Left ventricle myocardium inferior (tissue), 1 donor: ENCODE data around the gene DENND1A. TPM values are rescaled to one million over a fixed set of nuclear protein-coding genes. Genes with fewer than 3 reads are reported as not detected.

ENCODE experiments used
- DNase-seq: peaks from one replicate; pipeline ENCODE4 v3.0.0-alpha.2; 2020
- H3K27ac ChIP-seq: fragments of 200-600 bp; replicated peaks from 2 replicates; pipeline ENCODE4 v1.8.0; 2021
- H3K27me3 ChIP-seq: fragments of 200-600 bp; 2 replicates; pipeline ENCODE4 v1.8.0; 2021; ENCODE audit warnings: low read depth
- H3K36me3 ChIP-seq: fragments of 200-600 bp; 2 replicates; pipeline ENCODE4 v1.8.0; 2021
- H3K4me1 ChIP-seq: fragments of 200-600 bp; 2 replicates; pipeline ENCODE4 v1.8.0; 2021
- H3K4me3 ChIP-seq: fragments of 200-600 bp; 2 replicates; pipeline ENCODE4 v1.8.0; 2021; ENCODE audit warnings: mild to moderate bottlenecking, moderate library complexity
- H3K9me3 ChIP-seq: fragments of 200-600 bp; replicated peaks from 2 replicates; pipeline ENCODE4 v1.8.0; 2021
- intact Hi-C: fragments of 100-400 bp; cut with micrococcal nuclease; formaldehyde crosslinking; loops from one replicate; pipeline ENCODE4 v1.11.0; 2022
- total RNA-seq: library from RNA; stranded (reverse); fragmentation: NEBNext Ultra II Directional; extraction: Animal tissue kit (Norgen Biotek cat#: 25700); gene quantifications from one replicate; pipeline ENCODE4 v1.2.1, GENCODE V29; 2021
- TF ChIP-seq, protein P1 (sequence below): fragments of 200-600 bp; IDR thresholded peaks from 2 replicates; pipeline ENCODE4 v1.8.0; 2021; ENCODE audit warnings: antibody characterized with exemption, mild to moderate bottlenecking, borderline replicate concordance
- donor health status: DM: no; HTN: yes; CAD: no; lungs with severe emphysema.

The DENND1A gene
- total RNA-seq, 1 donor from 2014 or later, result 12.2 TPM

DNA sequence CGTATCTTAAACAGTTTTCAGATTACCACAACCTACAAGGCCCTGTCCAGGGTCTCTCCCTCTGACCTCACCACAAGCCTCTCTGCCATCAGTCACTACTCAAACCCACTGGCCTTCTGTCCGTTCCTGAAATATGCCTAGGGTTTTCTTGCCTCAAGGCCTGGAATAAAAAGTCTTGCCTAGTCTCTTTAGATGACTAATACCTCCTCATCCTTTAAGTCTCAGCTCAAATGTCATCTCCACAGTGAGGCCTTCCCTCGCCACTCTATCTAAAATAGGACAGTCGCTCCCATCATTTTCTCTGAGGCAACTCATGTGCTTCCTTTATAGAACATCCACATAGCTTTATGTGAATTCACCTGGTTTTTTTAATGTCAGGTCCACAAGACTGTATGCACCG, 5.2 kb downstream of the DENND1A start:
- TF ChIP-seq, protein P1, sequence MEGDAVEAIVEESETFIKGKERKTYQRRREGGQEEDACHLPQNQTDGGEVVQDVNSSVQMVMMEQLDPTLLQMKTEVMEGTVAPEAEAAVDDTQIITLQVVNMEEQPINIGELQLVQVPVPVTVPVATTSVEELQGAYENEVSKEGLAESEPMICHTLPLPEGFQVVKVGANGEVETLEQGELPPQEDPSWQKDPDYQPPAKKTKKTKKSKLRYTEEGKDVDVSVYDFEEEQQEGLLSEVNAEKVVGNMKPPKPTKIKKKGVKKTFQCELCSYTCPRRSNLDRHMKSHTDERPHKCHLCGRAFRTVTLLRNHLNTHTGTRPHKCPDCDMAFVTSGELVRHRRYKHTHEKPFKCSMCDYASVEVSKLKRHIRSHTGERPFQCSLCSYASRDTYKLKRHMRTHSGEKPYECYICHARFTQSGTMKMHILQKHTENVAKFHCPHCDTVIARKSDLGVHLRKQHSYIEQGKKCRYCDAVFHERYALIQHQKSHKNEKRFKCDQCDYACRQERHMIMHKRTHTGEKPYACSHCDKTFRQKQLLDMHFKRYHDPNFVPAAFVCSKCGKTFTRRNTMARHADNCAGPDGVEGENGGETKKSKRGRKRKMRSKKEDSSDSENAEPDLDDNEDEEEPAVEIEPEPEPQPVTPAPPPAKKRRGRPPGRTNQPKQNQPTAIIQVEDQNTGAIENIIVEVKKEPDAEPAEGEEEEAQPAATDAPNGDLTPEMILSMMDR, result no peak
- intact Hi-C loops, result no loop called here
- no peak overlapping the region for H3K4me3 ChIP-seq
- DNase-seq, result no peak
- H3K9me3 ChIP-seq, result peaks cover 7% of the 10 kb centered on the region
- no peak overlapping the region for H3K27ac ChIP-seq
- no peaks in the 10 kb centered on the region for H3K36me3 ChIP-seq
- H3K4me1 ChIP-seq, result peaks cover 55% of the 10 kb centered on the region
- no peaks in the 10 kb centered on the region for H3K27me3 ChIP-seq

DNA sequence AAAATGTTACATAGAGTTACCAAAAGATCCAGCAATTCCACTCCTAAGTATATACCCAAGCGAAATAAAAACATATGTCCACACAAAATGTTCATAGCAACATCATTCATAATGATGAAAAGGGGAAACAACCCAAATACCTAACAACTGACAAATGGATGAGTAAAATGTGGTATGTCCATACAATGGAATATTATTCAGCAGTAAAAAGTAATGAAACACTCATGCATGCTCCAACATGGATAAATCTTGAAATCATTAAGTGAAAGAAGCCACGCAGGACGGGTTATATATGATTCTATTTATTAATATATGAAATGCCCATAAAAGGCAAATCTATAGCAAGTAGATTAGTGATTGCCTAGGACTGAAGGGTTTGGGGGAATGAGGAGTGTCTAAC, 6.0 kb downstream of the DENND1A start:
- H3K9me3 ChIP-seq, result peaks cover 7% of the 10 kb centered on the region
- H3K27me3 ChIP-seq, result no peaks in the 10 kb centered on the region
- peaks cover 48% of the 10 kb centered on the region for H3K4me1 ChIP-seq
- no peak overlapping the region for H3K4me3 ChIP-seq
- H3K36me3 ChIP-seq, result no peaks in the 10 kb centered on the region
- no peak overlapping the region for H3K27ac ChIP-seq
- TF ChIP-seq, protein P1, result no peak
- DNase-seq, result no peak
- intact Hi-C loops, result no loop called here

- H3K27me3 ChIP-seq, result no peaks in the 10 kb centered on the region
- no peaks in the 10 kb centered on the region for H3K36me3 ChIP-seq
- intact Hi-C loops, result no loop called here
- H3K4me1 ChIP-seq, result peaks cover 43% of the 10 kb centered on the region
- H3K9me3 ChIP-seq, result peaks cover 7% of the 10 kb centered on the region
- H3K4me3 ChIP-seq, result no peak overlapping the region
- TF ChIP-seq, protein P1, result no peak
- peak overlapping the region; percentile 61 for H3K27ac ChIP-seq
- no peak for DNase-seq
Measured at GRCh38 chr9:123923377-123923776, 6.5 kb downstream of the DENND1A start.

DNA sequence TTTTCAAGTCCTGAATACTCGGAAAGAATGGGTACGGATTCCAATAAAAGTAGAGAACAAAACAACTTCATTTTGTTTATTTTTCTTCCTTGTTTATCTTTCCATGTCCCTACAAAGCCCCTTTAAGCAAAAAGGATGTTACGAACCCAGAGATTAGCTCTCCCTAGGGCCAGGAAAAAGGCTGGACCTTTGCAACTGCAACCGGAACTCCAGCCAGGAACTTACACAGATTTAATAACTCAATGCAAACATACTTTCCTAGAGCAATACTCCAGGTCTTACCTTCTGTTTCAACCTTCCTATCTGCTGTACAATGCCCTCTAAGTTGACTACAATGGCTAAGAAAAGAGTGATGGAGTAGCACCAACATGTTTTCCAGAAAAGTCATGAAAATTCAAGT, 7.0 kb downstream of the DENND1A start:
- peaks cover 7% of the 10 kb centered on the region for H3K9me3 ChIP-seq
- TF ChIP-seq, protein P1, result no peak
- H3K27ac ChIP-seq, result peak overlapping the region; percentile 61
- no peak overlapping the region for H3K4me3 ChIP-seq
- H3K27me3 ChIP-seq, result no peaks in the 10 kb centered on the region
- H3K36me3 ChIP-seq, result no peaks in the 10 kb centered on the region
- DNase-seq, result no peak
- H3K4me1 ChIP-seq, result peaks cover 39% of the 10 kb centered on the region
- intact Hi-C loops, result no loop called here

DNA sequence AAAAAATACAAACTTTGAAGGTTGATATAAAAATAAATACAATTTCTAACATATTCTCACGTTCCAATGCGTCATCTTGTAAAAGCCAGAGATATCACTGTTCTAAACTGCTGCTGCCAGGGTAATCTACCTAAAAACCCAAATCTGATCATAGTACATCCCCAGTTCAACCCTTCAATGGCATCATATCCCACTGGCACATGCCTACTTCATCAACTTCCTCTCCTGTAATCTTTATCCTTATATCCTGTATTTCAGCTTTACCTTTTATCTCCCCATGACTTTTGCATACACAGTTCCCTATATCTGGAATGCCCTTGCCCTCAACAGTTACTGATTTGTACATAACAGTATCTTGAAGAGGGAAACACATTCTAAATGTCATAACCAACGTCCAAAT, 7.5 kb downstream of the DENND1A start:
- intact Hi-C loops, result no loop called here

More for the DNA sequence above, 7.5 kb downstream of the DENND1A start:
- DNase-seq, result no peak
- Histone ChIP-seq H3K27ac (peak overlapping the region; percentile 61), H3K36me3 (no peaks in the 10 kb centered on the region), H3K4me1 (peaks cover 34% of the 10 kb centered on the region), H3K9me3 (peaks cover 7% of the 10 kb centered on the region), H3K4me3 (no peak overlapping the region), H3K27me3 (no peaks in the 10 kb centered on the region)
- TF ChIP-seq, protein P1, result no peak
